PC-3 (cell line): ENCODE results near the gene VAMP8.

ENCODE experiments used
- EZH2phosphoT487 ChIP-seq: fragments of 300-600 bp; sonication (generic); IDR thresholded peaks from 2 replicates; pipeline ENCODE4 v1.6.1; 2018; ENCODE audit warnings: mild to moderate bottlenecking, antibody characterized with exemption, low read length, borderline replicate concordance
- TF ChIP-seq, protein P1 (sequence below): fragments of 300-600 bp; sonication (generic); conservative IDR thresholded peaks from 2 replicates; pipeline ENCODE4 v1.5.1; 2017; ENCODE audit warnings: antibody characterized with exemption, low read depth, mild to moderate bottlenecking, low read length

GRCh38 chr2:85589982-85590791 is 12.8 kb downstream of the VAMP8 start:
- TF ChIP-seq, protein P1, sequence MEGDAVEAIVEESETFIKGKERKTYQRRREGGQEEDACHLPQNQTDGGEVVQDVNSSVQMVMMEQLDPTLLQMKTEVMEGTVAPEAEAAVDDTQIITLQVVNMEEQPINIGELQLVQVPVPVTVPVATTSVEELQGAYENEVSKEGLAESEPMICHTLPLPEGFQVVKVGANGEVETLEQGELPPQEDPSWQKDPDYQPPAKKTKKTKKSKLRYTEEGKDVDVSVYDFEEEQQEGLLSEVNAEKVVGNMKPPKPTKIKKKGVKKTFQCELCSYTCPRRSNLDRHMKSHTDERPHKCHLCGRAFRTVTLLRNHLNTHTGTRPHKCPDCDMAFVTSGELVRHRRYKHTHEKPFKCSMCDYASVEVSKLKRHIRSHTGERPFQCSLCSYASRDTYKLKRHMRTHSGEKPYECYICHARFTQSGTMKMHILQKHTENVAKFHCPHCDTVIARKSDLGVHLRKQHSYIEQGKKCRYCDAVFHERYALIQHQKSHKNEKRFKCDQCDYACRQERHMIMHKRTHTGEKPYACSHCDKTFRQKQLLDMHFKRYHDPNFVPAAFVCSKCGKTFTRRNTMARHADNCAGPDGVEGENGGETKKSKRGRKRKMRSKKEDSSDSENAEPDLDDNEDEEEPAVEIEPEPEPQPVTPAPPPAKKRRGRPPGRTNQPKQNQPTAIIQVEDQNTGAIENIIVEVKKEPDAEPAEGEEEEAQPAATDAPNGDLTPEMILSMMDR = no peak
- TF ChIP-seq EZH2phosphoT487 = no peak
